Fibroblast of gingiva (primary cell): ENCODE measurements around the gene FNIP1.
"Not testable (repeated sequence)": the region's sequence is repeated elsewhere in the genome, so short reads cannot be mapped to it uniquely, and the experiment has no call there.

Experiments used
- DNase-seq: peaks from one replicate; pipeline ENCODE4 v3.0.0-alpha.2; 2011; ENCODE audit warnings: low read depth

Gene FNIP1

DNA sequence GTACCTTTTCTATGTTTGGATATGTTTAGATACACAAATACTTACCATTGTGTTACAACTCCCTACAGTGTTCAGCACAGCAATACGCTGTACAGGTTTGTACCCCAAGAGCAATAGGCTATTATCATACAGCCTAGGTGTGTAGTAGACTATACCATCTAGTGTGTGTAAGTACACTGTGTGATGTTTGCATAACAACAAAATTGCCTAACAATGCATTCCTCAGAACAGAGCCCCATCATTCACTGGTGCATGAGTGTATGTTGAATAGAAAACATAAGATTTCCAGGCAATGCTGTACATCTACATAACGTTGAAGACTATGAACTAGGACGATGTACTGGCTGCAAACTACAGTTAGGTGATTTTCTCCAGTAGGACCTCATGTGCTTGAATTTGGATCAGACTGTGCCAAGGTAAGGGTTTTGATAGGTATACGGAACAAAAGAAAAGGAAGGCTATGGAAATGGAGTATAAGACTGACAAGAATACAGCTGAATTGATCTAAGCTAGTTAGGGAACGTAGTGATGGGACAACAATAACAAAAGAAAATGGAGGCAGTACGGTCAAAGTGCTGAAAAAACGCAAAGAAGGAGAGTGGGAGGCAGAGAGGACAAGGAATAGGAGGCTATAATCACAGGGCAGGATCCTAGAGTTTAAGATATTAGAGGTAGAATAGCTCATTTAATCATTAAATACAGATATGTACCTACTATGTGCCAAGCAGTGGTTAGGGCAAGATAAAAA is 46.9 kb downstream of the FNIP1 start:
- DNase-seq, result no peak

DNA sequence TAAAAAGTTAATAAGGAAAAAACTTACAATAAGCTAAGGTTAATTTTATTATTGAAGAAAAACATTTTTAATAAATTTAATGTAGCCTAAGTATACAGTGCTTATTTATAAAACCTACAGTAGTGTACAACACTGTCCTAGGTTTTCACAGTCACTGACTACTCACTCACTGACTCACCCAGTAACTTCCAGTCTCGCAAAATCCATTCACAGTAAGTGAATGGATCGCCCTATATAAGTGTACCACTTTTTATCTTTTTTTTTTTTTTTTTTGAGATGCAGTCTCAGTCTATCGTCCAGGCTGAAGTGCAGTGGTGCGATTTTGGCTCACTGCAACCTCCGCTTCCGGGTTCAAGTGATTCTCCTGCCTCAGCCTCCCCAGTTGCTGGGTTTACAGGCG is 47.7 kb downstream of the FNIP1 start:
- no peak for DNase-seq

DNA sequence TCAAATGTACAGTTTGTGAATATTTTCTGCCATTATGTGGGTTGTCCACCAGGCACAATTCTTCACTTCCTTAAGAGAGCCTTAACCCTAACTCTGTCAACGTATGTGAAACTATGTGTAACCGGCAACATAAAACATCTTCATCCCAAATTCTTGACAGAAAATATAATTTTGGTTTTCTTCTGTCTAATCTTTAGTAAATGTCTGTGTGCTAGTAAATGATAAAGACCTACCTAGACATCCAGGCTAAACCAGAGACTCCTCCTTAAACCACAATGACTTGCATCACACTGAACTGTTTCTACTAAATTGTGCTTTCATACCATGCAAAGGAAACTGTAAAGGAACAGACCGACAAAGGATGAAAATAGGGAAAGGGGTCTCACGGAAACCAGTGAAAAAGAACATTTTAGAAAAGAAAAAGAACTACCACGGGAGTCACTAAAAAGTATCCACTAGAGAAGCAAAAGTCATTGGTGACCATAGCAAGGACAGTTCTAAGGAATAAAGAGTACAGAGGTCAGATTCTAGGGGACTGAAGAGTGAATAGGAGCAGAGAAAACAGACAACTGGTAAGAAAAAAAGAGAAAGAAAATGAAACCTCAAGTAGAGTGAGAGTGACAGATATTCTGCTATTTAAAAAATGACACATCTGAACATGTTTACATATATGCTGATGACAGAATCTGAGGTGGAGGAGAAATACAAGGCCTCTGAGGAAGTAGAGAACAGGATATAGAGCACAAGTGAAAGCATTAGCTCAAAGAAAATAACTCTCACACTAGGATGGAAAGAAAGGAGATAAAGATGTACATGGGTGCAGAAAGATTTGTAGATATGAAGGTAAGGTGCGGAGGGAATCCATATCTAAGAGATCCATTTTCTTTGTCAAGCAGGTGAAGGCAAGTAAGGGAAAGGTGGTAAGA is 49.4 kb downstream of the FNIP1 start:
- DNase-seq, result no peak

DNA sequence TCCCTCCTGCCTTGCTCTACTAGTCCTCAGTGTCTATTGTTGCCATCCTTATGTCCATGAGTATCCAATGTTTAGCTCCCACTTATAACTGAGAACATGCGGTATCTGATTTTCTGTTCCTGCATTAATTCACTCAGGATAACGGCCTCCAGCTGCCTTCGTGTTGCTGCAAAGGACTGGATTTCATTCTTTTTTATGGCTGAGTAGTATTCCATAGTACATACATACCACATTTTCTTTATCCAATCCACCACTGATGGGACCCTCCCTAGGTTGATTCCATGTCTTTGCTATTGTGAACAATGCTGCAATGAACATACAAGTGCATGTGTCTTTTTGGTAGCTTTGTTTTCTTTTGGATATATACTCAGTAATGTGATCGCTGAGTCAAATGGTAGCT is 50.4 kb downstream of the FNIP1 start:
- no peak for DNase-seq

DNA sequence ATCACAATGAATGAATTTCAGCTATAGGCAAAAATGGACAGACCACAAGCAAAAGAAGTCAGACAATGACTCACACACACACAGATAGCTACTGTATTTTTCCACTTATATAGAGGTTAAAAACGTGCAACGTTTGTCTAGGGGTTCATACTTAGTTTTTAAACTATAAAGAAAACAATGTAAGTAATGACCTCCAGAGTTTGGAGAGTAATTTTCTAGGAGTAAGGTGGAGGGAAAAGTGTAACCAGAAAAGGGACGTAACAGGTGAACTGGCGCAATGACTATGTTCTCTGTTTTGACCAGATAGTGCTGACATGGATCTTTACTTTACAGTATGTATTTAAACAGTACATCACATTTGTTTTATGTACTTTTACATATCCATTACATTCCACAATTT is 51.1 kb downstream of the FNIP1 start:
- DNase-seq, result no peak

DNA sequence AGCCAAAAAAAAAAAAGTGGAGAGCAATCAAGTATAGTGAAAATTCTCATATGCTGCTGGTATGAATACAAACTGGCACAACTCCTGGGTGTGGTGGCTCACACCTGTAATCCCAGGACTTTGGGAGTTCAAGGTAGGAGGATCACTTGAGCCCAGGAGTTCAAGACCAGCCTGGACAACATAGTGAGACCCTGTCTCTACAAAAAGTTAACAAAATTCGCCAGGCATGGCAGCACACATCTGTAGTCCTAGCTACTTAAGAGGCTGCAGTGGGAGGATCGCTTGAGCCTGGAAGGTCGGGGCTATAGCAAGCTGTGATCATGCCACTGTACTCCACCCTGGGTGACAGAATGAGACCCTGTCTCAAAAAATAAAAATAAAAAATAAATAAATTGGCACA is 51.7 kb downstream of the FNIP1 start:
- DNase-seq, result no peak

DNA sequence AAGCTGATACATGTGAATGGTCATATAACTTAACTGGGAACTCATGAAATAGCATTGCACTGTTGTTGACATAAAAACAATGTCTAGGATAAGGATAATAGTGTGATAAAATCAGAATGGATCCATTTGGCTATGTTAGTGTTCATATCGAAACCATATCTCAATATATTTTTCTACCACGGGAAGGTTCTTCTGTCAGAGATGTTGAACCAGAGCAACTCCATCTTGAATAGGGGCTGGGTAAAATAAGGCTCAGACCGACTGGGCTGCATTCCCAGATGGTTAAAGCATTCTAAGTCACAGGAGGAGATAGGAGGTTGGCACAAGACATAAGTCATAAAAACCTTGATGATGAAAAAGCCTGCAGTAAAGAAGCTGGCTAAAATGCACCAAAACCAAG is 56.3 kb downstream of the FNIP1 start:
- no peak for DNase-seq

DNA sequence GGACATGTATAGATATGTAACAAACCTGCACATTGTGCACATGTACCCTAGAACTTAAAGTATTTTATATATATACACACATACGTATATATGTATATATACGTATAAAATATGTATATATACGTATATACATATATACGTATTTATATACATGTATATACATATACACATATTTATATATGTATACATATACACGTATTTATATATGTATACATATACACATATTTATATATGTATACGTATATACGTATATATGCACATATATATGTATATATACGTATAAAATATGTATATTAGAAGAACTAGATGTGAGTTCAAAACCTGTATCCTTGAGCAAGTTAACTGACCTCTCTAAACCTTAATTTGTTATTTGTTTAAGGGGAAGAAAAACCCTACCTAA is 61.4 kb downstream of the FNIP1 start:
- DNase-seq, result no peak

DNA sequence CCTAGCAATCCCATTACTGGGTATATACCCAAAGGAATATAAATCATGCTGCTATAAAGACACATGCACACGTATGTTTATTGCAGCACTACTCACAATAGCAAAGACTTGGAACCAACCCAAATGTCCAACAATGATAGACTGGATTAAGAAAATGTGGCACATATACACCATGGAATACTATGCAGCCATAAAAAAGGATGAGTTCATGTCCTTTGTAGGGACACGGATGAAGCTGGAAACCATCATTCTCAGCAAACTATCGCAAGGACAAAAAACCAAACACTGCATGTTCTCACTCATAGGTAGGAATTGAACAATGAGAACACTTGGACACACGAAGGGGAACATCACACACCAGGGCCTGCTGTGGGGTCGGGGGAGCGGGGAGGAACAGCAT is 61.9 kb downstream of the FNIP1 start:
- not testable (repeated sequence) for DNase-seq

DNA sequence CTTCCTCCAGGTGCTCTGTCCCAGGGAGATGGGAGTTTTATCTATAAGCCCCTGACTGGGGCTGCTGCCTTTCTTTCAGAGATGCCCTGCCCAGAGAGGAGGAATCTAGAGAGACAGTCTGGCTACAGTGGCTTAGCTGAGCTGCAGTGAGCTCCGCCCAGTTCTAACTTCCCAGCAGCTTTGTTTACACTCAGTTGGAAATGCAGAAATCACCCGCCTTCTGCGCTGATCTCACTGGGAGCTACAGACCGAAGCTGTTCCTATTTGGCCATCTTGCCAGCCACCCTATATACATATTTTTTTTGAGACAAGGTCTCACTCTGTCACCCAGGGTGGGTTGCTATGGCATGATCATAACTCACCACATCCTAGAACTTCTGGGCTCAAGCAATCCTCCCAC is 67.5 kb downstream of the FNIP1 start:
- DNase-seq, result not testable (repeated sequence)

DNA sequence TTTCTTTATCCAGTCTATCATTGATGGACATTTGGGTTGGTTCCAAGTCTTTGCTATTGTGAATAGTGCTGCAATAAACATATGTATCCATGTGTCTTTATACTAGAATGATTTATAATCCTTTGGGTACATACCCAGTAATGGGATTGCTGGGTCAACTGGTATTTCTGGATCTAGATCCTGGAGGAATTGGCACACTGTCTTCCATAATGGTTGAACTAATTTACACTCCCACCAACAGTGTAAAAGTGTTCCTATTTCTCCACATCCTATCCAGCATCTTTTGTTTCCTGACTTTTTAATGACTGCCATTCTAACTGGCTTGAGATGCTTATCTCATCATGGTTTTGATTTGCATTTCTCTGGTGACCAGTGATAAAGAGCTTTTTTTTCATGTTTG is 72.7 kb downstream of the FNIP1 start:
- not testable (repeated sequence) for DNase-seq

DNA sequence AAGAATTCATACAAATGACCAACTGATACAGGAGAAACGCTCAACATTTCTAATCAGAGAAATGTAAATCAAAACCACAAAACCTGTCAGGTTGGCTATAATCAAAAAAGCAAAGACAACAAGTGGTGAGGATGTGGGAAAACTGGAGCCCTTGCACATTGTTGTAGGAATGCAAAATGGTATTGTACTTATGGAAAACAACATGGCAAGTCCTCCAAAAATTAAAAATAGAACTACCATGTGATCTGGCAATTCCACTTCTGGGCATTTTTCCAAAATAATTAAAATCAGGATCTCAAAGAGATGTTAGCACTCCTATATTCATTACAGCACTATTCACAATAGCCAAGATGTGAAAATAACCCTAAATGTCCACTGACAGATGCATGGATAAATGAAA is 76.1 kb downstream of the FNIP1 start:
- peak; percentile 4 for DNase-seq

DNA sequence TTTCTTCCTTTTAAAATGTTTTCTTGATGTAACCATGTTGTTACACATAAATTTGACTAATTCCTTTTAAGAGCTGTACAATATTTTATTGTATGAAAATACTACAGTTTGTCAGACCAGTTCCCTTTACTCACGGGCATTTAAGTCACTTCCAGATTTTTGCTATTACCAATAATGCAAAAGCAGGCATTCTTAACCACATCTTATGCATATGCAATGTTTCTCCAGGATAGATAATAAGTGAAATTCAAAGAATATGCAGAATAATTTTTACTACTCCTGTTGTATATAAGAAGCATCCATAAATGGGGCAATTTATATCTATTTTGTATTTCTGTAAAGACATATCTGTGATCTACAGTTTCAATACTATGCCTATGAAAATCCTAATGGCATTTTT is 77.3 kb downstream of the FNIP1 start:
- DNase-seq, result no peak

DNA sequence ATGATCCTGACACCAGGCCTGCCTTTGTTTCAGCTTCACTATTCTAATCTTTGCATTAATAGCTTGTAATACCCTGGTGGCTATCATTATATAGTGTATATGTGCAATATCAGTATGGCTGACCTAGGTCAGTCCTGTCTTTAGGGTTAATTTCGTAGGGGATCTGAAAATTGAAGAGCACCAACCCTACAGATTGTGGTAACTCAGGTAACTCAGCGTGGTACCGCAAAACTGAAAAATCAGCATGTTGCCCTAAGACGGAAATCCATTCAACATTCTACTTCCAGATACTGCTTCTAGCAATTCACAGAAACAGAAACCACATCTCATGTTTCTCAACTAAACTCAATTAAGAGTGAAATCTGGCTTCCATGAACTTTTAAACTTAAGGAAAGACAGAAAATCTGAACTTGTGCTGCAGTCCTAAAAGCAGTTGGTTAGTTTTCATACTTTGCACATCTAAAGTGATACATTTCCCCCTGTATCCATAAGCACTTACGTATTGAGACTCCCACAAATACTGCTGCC is 78.3 kb downstream of the FNIP1 start:
- DNase-seq, result no peak

DNA sequence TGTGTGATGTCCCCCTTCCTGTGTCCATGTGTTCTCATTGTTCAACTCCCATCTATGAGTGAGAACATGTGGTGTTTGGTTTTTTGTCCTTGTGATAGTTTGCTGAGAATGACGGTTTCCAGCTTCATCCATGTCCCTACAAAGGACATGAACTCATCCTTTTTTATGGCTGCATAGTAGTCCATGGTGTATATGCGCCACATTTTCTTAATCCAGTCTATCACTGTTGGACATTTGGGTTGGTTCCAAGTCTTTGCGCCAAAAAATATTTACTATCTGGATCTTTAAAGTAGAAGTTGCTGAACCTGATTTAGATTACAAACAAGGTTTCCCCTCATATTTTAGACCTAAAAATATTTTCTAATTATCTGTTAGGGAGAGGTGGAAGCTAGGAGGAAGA is 79.7 kb downstream of the FNIP1 start:
- not testable (repeated sequence) for DNase-seq

DNA sequence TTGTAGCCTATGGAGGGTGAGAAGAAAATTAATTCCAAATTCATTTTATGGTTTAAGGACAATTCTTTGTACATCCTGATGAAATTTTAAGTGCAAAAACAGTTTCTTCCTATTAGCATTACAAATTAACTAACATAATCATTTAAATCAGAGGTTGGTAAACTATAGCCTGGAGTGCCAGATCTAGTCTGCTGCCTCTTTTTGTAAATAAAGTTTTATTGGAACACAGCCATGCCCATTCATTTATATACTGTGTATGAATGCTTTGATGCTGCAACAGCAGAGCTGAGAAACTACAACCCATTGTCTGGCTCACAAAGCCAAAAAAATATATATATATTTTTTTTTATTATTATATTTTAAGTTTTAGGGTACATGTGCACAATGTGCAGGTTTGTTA is 80.2 kb downstream of the FNIP1 start:
- no peak for DNase-seq

DNA sequence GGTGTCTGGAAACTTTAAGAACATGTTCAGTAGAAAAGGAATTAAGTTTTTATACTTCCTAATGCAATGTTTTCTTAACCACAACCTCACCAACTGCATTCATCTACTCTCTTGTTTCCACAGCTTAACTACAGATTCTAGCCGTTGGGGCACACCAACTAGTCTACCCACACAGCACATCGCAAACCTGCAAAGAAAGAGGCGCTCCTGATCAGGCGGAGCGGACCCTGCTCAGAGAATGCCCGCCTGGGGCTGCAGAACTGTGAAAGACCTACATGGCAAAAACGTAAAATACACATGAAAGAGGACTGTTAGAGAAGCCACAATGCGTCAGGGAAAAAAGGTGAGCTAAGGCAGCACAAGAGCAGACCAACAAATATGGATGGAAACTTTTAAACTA is 86.4 kb downstream of the FNIP1 start:
- no peak for DNase-seq

DNA sequence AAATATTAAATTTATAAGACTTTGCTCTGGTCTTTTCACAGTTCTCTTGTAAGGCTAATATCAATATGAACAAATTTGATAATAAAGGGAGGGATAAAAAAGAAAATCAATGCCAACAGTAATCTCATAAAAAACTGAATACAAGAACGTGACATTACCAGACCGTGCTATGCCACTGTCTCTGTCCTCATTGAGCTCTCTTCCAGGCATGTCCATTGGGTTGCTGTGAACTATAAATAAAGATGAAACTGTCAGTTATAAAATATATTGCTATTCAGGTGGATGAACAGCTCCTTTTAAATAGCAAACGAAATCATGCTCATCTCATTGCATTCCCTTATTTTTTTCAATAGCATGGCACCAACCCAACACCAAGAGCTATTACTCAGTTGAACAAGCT is 87.8 kb downstream of the FNIP1 start:
- DNase-seq, result no peak

DNA sequence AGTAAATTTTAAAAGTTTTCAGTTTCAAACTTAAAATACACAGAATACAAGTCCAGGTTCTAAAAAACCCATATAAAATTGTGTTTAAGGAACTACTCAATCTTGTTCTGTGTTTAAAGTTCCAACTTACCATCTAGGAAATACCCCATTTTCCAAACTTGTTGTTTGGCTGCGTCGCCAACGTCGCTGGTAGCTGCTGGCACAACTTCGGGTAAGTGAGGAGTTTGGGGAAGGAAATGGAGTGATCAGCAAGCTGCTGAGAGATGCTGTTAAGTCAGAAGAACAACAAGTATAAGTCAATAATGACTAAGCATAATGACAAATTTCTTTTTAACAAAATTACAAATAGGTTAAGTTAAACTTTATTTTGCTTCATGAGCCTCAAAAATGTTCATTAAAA is 90.5 kb downstream of the FNIP1 start:
- DNase-seq, result no peak

DNA sequence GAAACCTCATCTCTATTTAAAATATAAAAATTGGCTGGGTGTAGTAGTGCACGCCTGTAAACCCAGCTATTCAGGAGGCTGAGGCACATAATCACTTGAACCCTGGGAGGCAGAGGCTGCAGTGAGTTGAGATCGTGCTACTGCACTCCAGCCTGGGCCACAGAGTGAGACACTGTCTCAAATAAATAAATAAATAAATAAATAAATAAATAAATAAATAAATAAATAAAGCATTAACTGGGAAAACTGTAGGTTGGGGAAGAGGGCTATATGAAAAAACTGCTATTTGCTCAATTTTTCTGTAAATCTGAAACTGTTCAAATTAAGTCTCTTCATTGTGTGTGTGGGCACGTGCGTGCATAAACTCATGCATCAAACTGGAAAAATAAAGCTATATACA is 101.9 kb downstream of the FNIP1 start:
- no peak for DNase-seq

DNA sequence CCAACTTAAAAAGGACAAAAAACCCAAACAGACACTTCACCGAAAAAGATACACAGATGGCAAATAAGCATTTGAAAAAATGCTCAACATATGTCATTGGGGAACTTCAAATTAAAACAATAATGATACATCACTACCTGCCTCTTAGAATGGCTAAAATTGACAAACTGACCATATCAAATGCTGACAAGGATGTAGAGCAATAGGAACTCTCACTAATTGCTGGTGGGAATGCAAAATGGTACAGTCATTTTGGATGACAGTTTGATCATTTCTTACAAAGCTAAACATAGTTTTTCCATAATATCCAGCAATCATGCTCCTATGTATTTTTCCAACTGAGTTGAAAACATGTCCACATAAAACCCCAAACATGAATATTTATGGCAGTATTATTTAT is 102.9 kb downstream of the FNIP1 start:
- DNase-seq, result no peak

DNA sequence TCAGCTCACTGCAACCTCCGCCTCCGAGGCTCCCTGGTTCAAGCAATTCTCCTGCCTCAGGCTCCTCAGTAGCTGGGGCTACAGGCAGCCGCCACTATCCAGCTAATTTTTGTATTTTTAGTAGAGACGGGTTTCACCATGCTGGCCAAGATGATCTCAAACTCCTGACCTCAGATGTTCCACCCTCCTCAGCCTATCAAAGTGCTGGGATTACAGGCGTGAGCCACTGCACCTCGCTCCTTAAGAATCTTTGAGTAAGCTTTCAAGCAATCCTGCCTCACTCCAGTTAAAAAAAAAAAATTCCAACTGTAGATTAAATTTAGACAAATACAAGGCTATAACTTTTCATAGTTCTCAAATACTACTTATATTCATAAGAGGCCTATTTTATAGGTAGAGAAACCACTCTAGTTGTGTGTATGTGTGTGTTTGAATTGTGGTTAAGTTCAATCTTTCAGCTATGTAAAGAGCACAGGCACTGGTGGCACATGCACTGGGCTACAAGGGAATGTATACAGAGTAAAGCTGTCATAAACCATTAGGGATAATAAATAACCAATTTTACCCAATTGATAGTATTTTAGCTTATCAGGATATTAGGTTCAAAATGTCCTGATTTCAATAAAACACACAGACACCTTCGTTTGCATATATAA is 111.2 kb downstream of the FNIP1 start:
- DNase-seq, result peak; percentile 35

DNA sequence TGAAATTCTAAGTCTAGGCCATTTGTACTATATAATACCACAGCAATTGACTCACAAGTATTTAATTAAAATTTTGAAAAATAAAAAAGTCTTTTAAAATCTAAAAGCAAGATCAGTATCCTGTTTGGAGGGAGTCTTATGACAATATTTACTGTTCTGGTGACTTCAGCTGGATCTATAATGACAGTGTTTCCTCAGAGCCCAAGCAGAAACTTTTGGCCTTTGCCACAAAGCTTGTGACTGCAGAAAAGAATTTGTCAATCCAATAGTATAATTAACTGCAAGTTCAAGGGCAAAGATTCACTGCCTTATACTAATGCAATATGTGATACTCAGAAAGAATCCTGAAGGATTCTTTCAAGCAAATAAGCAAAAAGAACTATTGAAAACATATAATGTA is 112.2 kb downstream of the FNIP1 start:
- peak; percentile 63 for DNase-seq
